Mucosa of stomach (tissue), 1 donor: ENCODE results near the gene ARMH1.

Experiments used
- H3K27me3 ChIP-seq: one replicate; pipeline ENCODE4 v1.7.0; 2013; ENCODE audit warnings: mild to moderate bottlenecking, low read length; ENCODE audit not compliant: control insufficient read depth, insufficient read depth
- H3K36me3 ChIP-seq: one replicate; pipeline ENCODE4 v1.7.0; 2013; ENCODE audit warnings: low read length; ENCODE audit not compliant: control insufficient read depth, insufficient read depth
- H3K4me1 ChIP-seq: one replicate; pipeline ENCODE4 v1.7.0; 2013; ENCODE audit warnings: mild to moderate bottlenecking, low read length; ENCODE audit not compliant: control insufficient read depth, insufficient read depth
- H3K4me3 ChIP-seq: one replicate; pipeline ENCODE4 v1.7.0; 2013; ENCODE audit warnings: low read length
- H3K9ac ChIP-seq: one replicate; pipeline ENCODE4 v1.7.0; 2013; ENCODE audit warnings: mild to moderate bottlenecking, low read length, moderate library complexity
- H3K9me3 ChIP-seq: one replicate; pipeline ENCODE4 v1.7.0; 2013; ENCODE audit warnings: mild to moderate bottlenecking, low read length, moderate library complexity; ENCODE audit not compliant: control insufficient read depth
- donor health status: Pancreatic carcinoma.

ARMH1 gene

GRCh38 chr1:44636688-44637598 is 37.6 kb upstream of the ARMH1 start:
- H3K4me3 ChIP-seq, result no peak overlapping the region
- no peak overlapping the region for H3K9ac ChIP-seq
- H3K9me3 ChIP-seq, result no peaks in the 10 kb centered on the region
- H3K27me3 ChIP-seq, result no peaks in the 10 kb centered on the region
- peaks cover 3% of the 10 kb centered on the region for H3K4me1 ChIP-seq
- peaks cover 27% of the 10 kb centered on the region for H3K36me3 ChIP-seq

GRCh38 chr1:44637702-44638411 is 36.7 kb upstream of the ARMH1 start:
- Histone ChIP-seq H3K9ac (no peak overlapping the region), H3K4me1 (peaks cover 3% of the 10 kb centered on the region), H3K27me3 (no peaks in the 10 kb centered on the region), H3K9me3 (no peaks in the 10 kb centered on the region), H3K4me3 (no peak overlapping the region), H3K36me3 (peaks cover 27% of the 10 kb centered on the region)

- H3K4me1 ChIP-seq, result no peaks in the 10 kb centered on the region
- no peak overlapping the region for H3K9ac ChIP-seq
- peaks cover 32% of the 10 kb centered on the region for H3K36me3 ChIP-seq
- no peaks in the 10 kb centered on the region for H3K9me3 ChIP-seq
- no peaks in the 10 kb centered on the region for H3K27me3 ChIP-seq
- no peak overlapping the region for H3K4me3 ChIP-seq
Observed at GRCh38 chr1:44640200-44640853, 34.2 kb upstream of the ARMH1 start.

GRCh38 chr1:44641126-44642102 is 33.1 kb upstream of the ARMH1 start:
- Histone ChIP-seq H3K36me3 (peaks cover 24% of the 10 kb centered on the region), H3K9me3 (no peaks in the 10 kb centered on the region), H3K4me1 (no peaks in the 10 kb centered on the region)

GRCh38 chr1:44642255-44642654 is 32.3 kb upstream of the ARMH1 start:
- no peak overlapping the region for H3K9ac ChIP-seq
- H3K4me1 ChIP-seq, result no peaks in the 10 kb centered on the region
- no peaks in the 10 kb centered on the region for H3K9me3 ChIP-seq
- no peaks in the 10 kb centered on the region for H3K27me3 ChIP-seq
- no peak overlapping the region for H3K4me3 ChIP-seq
- peaks cover 19% of the 10 kb centered on the region for H3K36me3 ChIP-seq

More at GRCh38 chr1:44641126-44642102, 33.1 kb upstream of the ARMH1 start:
- Histone ChIP-seq H3K4me3 (no peak overlapping the region), H3K9ac (no peak overlapping the region), H3K27me3 (no peaks in the 10 kb centered on the region)

- peaks cover 19% of the 10 kb centered on the region for H3K36me3 ChIP-seq
Observed at GRCh38 chr1:44642925-44643324, 31.6 kb upstream of the ARMH1 start.

GRCh38 chr1:44643721-44644334 is 30.7 kb upstream of the ARMH1 start:
- no peaks in the 10 kb centered on the region for H3K27me3 ChIP-seq
- peaks cover 13% of the 10 kb centered on the region for H3K36me3 ChIP-seq
- peaks cover 11% of the 10 kb centered on the region for H3K4me1 ChIP-seq
- no peak overlapping the region for H3K4me3 ChIP-seq
- H3K9ac ChIP-seq, result no peak overlapping the region
- H3K9me3 ChIP-seq, result no peaks in the 10 kb centered on the region

More at GRCh38 chr1:44642925-44643324, 31.6 kb upstream of the ARMH1 start:
- Histone ChIP-seq H3K4me1 (peaks cover 5% of the 10 kb centered on the region), H3K9me3 (no peaks in the 10 kb centered on the region), H3K9ac (no peak overlapping the region), H3K27me3 (no peaks in the 10 kb centered on the region), H3K4me3 (no peak overlapping the region)

GRCh38 chr1:44644806-44645205 is 29.7 kb upstream of the ARMH1 start:
- Histone ChIP-seq H3K27me3 (no peaks in the 10 kb centered on the region), H3K36me3 (peaks cover 10% of the 10 kb centered on the region), H3K4me3 (no peak overlapping the region), H3K9ac (no peak overlapping the region), H3K9me3 (no peaks in the 10 kb centered on the region), H3K4me1 (peaks cover 11% of the 10 kb centered on the region)

- no peak overlapping the region for H3K9ac ChIP-seq
- no peak overlapping the region for H3K4me3 ChIP-seq
- H3K4me1 ChIP-seq, result peaks cover 11% of the 10 kb centered on the region
- H3K9me3 ChIP-seq, result no peaks in the 10 kb centered on the region
- no peaks in the 10 kb centered on the region for H3K27me3 ChIP-seq
- H3K36me3 ChIP-seq, result peaks cover 10% of the 10 kb centered on the region
Observed at GRCh38 chr1:44645476-44646244, 28.9 kb upstream of the ARMH1 start.

- Histone ChIP-seq H3K36me3 (peaks cover 10% of the 10 kb centered on the region), H3K4me1 (peaks cover 11% of the 10 kb centered on the region)
Observed at GRCh38 chr1:44646261-44647110, 28.0 kb upstream of the ARMH1 start.

More at GRCh38 chr1:44646261-44647110, 28.0 kb upstream of the ARMH1 start:
- H3K9ac ChIP-seq, result no peak overlapping the region
- no peaks in the 10 kb centered on the region for H3K9me3 ChIP-seq
- H3K4me3 ChIP-seq, result no peak overlapping the region
- no peaks in the 10 kb centered on the region for H3K27me3 ChIP-seq
